ENCODE data around the gene ISOC1.

Gene ISOC1

DNA sequence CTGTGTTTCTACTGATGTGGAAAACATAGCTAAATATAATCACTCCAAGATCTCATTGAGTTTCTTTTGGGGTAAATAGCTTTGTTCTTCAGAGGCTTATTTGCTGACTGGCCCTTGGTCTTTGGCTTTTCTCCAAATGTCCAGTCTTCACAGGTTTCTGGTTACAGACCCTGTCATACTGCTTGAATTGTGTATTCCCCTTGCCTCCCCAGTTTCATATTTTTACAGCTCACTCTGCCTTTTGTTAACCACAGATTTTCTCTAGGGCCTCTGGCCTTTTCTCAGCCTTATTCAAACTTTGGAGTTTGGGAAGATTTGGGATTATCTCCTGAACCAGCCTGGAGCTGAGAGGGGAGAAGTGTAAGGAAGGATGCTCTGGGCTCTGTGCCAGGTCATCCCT lies 23.9 kb downstream of the ISOC1 start:
- in situ Hi-C loops (cut with HindIII; ENCODE audit: low pct_ligation_motif_present, low pct_unique_long_range_greater_than_20kb, low sequenced_read_pairs): no loop called here

DNA sequence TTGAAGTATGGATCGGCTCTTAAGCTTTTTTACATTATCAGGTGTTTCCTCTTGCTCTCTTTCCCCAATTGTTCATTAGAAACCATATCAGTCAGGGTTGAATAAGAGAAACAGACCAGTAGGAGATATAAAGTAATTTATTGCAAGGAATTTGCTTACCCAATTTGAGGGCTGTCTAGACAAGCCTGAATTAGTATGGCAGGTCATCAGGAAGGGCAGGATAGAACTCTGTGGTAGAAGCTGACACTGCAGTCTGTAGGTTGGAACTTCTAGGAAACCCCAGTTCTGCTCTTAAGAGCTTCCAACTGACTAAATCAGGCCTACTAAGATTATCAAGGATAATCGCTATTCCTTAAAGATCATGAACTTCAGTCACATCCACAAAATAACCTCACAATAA lies 24.3 kb downstream of the ISOC1 start:
- no peak for DNase-seq
- in situ Hi-C loops (cut with HindIII; ENCODE audit: low pct_ligation_motif_present, low pct_unique_long_range_greater_than_20kb, low sequenced_read_pairs): no loop called here

More for the DNA sequence above, 23.9 kb downstream of the ISOC1 start:
- no peak for DNase-seq

DNA sequence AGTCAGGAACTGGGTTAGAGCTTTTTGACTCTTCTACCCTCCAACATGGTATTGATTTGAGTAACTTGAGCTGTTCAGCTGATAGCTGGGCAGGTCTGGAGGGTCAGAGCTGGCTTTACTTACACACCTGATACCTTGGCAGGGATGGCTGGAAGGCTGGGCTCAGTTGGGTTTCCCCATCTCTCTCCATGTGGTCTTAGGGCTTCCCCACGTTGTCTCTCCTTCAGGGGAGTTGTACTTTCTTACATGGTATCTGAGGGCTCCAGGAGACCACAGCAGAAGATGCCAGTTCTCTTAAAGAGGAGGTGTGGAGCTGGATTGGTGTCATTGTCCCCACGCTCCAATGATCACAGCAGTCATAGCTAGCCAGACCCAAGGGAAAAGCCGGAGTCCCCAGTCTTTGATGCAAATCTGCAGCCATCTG lies 25.6 kb downstream of the ISOC1 start:
- DNase-seq: no peak
- in situ Hi-C loops (cut with HindIII; ENCODE audit: low pct_ligation_motif_present, low pct_unique_long_range_greater_than_20kb, low sequenced_read_pairs): no loop called here

DNA sequence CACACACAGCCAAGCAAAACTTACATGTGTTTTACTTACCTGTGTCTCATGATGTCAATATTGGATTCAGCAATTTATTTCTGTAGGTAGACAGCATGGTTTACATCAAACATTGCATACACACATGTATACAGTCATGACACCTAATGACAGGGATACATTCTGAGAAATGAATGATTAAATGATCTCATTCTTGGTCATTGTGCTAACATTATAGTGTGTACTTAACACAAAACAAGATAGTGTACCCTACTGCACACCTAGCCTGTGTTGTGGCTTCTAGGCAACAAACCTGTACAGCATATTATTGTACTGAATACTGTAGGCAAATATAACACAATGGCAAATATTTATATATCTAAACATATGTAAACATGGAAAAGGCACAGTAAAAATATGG lies 28.0 kb downstream of the ISOC1 start:
- in situ Hi-C loops (cut with HindIII; ENCODE audit: low pct_ligation_motif_present, low pct_unique_long_range_greater_than_20kb, low sequenced_read_pairs): no loop called here
- no peak for DNase-seq

DNA sequence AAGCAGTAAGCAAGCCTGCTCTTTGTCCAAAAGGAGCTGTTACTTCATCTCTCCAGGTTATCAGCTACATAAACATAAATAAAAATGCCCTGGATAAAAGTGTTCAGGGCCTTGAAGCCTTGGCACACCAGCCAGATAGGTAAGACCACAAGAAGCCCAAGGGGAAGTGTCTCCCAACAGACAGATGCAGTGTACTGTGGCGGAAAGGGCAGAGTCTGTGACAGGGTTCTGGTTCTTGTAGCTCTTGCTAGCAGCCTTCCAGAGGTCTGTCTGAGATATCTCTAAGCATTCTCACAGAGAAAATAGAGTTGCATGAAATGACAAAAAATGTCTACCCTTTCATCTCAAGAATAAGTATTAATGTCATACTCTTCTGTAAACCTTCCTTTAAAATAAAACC lies 30.1 kb downstream of the ISOC1 start:
- in situ Hi-C loops (cut with HindIII; ENCODE audit: low pct_ligation_motif_present, low pct_unique_long_range_greater_than_20kb, low sequenced_read_pairs): no loop called here
- no peak for DNase-seq

DNA sequence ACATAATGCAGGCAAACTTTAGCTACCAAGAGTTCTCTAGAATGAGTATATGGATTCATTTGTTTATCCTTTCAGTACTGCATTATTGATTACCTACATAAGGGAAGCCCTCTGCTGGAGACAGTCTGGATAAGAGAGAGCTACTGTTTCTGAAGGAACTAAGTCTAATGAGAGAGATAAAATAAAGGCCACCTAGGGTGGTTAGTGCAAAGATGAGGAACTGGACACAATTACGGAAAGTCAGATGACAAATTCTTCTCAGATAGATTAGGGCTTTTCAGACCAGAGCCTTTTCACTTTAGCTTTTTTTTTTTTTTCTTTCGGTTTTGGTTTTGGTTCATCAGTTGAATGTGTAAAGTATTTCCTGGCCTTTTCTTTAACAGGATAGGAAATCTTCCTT lies 31.3 kb downstream of the ISOC1 start:
- DNase-seq: no peak
- in situ Hi-C loops (cut with HindIII; ENCODE audit: low pct_ligation_motif_present, low pct_unique_long_range_greater_than_20kb, low sequenced_read_pairs): no loop called here

DNA sequence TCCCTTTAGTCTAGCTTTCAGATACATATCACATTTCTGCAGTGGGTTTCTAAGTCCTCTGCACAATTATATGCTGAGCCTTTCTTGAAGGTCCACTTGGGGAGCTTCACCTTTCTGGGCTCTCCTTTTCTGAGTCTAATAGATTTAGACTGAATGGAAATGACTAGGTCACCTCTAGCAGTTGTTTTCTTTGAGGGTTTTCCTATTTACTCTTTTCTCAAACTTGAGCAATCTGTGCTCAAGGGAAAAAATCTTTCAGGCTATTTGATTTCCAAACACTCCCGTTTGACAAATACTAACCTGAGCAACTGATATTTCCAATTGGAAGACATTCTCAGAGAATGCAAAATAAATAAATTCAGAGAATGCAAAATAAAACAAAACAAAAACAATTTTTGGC lies 39.0 kb downstream of the ISOC1 start:
- no peak for DNase-seq
- in situ Hi-C loops (cut with HindIII; ENCODE audit: low pct_ligation_motif_present, low pct_unique_long_range_greater_than_20kb, low sequenced_read_pairs): no loop called here

DNA sequence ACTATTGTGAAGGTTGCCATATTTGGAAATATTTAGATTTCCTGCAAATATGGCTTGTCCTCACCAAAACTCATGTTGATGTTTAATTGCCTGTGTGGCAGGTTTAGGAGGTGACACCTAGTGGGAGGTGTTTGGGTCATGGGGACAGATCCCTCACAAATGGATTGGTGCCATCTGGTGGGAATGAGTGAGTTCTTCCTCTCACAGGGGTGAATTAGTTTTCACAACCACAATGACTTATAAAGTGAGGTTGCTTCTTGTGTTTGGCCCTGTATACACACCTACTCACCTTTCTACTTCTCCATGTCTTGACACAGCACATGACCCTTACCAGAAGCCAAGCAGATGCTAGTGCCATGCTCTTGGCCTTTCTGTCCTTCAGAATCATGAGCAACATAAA lies 41.1 kb downstream of the ISOC1 start:
- peak; percentile 2 for DNase-seq
- in situ Hi-C loops (cut with HindIII; ENCODE audit: low pct_ligation_motif_present, low pct_unique_long_range_greater_than_20kb, low sequenced_read_pairs): no loop called here

DNA sequence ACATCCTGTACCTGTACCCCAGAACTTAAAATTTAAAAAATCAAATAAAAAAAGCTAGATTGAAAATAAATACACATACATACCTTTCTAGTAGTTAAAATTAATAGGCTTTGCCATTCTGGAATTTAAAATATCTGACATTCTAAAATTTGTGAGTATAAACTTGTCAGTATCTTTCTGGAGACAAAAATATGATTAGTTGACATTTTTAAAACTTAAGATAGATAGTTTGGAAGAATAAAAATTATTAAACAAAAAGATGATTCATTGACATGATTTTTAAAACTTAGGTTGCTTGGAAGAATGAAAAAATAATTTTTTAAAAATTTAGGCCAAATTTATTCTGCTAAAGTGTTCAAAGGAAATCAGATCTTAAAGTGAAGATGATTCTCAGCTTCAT lies 43.1 kb downstream of the ISOC1 start:
- in situ Hi-C loops (cut with HindIII; ENCODE audit: low pct_ligation_motif_present, low pct_unique_long_range_greater_than_20kb, low sequenced_read_pairs): no loop called here
- DNase-seq: no peak

DNA sequence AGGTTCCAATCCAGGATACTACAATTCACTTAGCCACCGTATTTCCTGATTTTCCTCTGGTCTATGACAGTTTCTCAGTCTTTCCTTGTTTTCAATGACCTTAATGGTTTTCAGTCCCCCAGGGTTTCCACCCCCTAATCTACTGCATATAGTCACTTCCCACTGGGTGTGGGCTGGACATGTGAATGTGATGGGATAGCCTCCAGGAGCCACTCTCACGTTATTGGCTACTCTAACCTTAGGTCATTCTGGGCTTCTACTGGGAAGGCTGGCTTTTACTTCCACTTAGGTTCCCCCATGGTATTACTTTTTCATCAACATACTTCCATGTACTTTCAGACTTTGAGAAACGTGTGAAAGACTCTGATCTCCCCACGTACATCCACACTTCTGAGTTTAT lies 46.5 kb downstream of the ISOC1 start:
- in situ Hi-C loops (cut with HindIII; ENCODE audit: low pct_ligation_motif_present, low pct_unique_long_range_greater_than_20kb, low sequenced_read_pairs): no loop called here
- no peak for DNase-seq

DNA sequence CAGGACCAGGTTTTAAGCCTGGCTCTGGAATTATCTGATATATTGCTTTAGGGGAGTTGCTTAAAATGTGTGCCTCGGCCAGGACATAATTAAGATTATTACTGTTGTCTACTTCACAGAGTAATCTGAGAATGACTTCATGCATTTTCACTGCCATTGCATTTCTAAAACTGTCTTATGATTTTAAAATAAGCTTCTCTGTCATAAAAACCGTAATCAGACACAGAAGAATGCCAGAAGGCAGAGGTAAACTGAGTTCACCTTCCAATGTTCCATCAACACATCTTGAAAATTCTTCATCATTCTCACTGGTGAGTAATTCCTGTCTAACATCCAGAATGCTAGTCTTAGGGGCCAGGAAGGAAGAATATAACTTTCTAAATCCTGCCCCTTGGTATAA lies 47.1 kb downstream of the ISOC1 start:
- in situ Hi-C loops (cut with HindIII; ENCODE audit: low pct_ligation_motif_present, low pct_unique_long_range_greater_than_20kb, low sequenced_read_pairs): no loop called here
- DNase-seq: no peak

DNA sequence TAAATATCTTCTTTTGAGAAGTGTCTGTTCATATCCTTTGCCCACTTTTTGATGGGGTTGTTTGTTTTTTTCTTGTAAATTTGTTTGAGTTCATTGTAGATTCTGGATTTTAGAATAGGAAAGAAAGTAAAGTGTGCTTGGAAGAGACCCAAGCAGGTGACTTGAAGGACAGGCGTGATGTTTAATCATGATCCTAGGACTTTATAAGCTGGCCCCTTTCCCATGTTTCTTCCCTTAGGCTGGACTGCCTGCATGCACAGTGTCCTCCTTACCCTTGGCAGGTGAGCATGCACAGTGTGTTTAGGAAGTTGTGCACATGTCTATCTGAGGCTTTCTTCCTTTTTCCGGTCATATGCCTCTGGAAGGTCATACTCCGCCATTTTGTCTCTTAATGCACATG lies 61.3 kb downstream of the ISOC1 start:
- in situ Hi-C loops (cut with HindIII; ENCODE audit: low pct_ligation_motif_present, low pct_unique_long_range_greater_than_20kb, low sequenced_read_pairs): no loop called here
- DNase-seq: no peak

DNA sequence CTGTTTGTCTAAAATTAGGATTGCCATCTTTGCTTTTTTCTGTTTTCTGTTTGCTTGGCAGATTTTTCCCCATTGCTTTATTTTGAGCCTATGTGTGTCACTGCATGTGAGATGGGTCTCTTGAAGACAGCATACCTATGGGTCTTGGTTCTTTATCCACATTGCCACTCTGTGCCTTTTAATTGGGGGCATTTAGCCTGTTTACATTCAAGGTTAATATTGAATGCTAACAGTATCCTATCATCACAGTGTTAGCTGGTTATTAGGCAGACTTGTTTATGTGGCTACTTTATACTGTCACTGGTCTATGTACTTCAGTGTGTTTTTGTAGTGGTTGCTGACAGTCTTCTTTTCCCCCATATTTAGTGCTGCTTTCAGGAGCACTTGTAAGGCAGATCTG lies 67.3 kb downstream of the ISOC1 start:
- in situ Hi-C loops (cut with HindIII; ENCODE audit: low pct_ligation_motif_present, low pct_unique_long_range_greater_than_20kb, low sequenced_read_pairs): no loop called here
- no peak for DNase-seq

Measured in ACHN (cell line).